GM23338 (cell line): ENCODE results near the gene HRK.
A peak's percentile ranks its signal among the peaks of the same experiment; 100 is the strongest.

Experiments
- CTCF ChIP-seq, 2 experiments: fragments of 200-600 bp in 1 of 2; sonication (generic) in 1 of 2; conservative IDR thresholded peaks; 2 replicates each; pipeline versions ENCODE4 v1.5.1 to v1.6.1; 2016 to 2017; ENCODE audit warnings: antibody characterized with exemption in 2 of 2, low read depth in 2 of 2, mild to moderate bottlenecking in 2 of 2, moderate library complexity in 1 of 2
- EZH2 ChIP-seq: fragments of 200-600 bp; sonication (generic); IDR thresholded peaks from one replicate; pipeline ENCODE4 v1.8.0; 2017; ENCODE audit warnings: antibody characterized with exemption, mild to moderate bottlenecking, low read depth; ENCODE audit not compliant: unreplicated experiment
- EZH2phosphoT487 ChIP-seq: fragments of 200-600 bp; sonication (generic); IDR thresholded peaks from one replicate; pipeline ENCODE4 v1.8.1; 2018; ENCODE audit warnings: antibody characterized with exemption; ENCODE audit not compliant: unreplicated experiment
- JUNB ChIP-seq: IDR thresholded peaks from one replicate; pipeline ENCODE4 v1.6.1; 2016; ENCODE audit warnings: antibody characterized with exemption; ENCODE audit not compliant: unreplicated experiment
- POLR2AphosphoS5 ChIP-seq: IDR thresholded peaks from 2 replicates; pipeline ENCODE4 v1.6.1; 2016; ENCODE audit warnings: antibody characterized with exemption, low read depth
- REST ChIP-seq: IDR thresholded peaks from one replicate; pipeline ENCODE4 v1.6.1; 2018; ENCODE audit warnings: antibody characterized with exemption; ENCODE audit not compliant: unreplicated experiment
- ZNF114 ChIP-seq: fragments of 250-450 bp; sonication (Bioruptor Pico); IDR thresholded peaks from 2 replicates; pipeline ENCODE4 v1.5.0; 2020; ENCODE audit warnings: mild to moderate bottlenecking, moderate library complexity

GRCh38 chr12:116818948-116819832 lies 62.1 kb downstream of the HRK start:
- no peak for TF ChIP-seq CTCF (conservative IDR thresholded peaks at IDR 0.05; ENCODE audit: low read depth in 2 of 2)
- TF ChIP-seq ZNF114 (CRISPR knock-in tag), result no peak
- no peak for TF ChIP-seq EZH2phosphoT487
- peak; percentile 62 for TF ChIP-seq POLR2AphosphoS5
- TF ChIP-seq EZH2, result no peak
- no peak for TF ChIP-seq REST
- no peak for TF ChIP-seq JUNB
